ENCODE results near the gene SMIM36. TPM values are rescaled to one million over a fixed set of nuclear protein-coding genes. Genes with fewer than 3 reads are reported as not detected.
"Not testable (repeated sequence)": the region's sequence is repeated elsewhere in the genome, so short reads cannot be mapped to it uniquely, and the experiment has no call there.

The SMIM36 gene
- total and polyA plus RNA-seq, 3 experiments from 2014 or later: not detected

GRCh38 chr17:55432358-55433028 is 78.8 kb downstream of the SMIM36 start:
- no peak for DNase-seq
- H3K27ac Mint-ChIP-seq: peak overlapping the region in 3 of 8 donors; percentile 6 to 54 (median 24)
- Histone ChIP-seq H3K4me3 (ENCODE audit: low read length) (no peak overlapping the region), H3K27me3 (ENCODE audit: insufficient read depth, low read length, poor library complexity, severe bottlenecking) (no peaks in the 10 kb centered on the region), H3K36me3 (ENCODE audit: insufficient read depth, low read length) (no peaks in the 10 kb centered on the region), H3K4me1 (ENCODE audit: insufficient read depth, low read length) (no peaks in the 10 kb centered on the region), H3K9me3 (ENCODE audit: low read length) (no peaks in the 10 kb centered on the region), H3K27ac (ENCODE audit: low read depth, low read length) (no peak overlapping the region)
- H3K4me1 Mint-ChIP-seq: peaks cover 5 to 14% (median 12%) of the 10 kb centered on the region in 3 donors
- POLR2A ChIA-PET: no interaction called here
- H3K4me3 Mint-ChIP-seq: no peak overlapping the region
- CTCF ChIA-PET: no interaction called here
- H3K27me3 Mint-ChIP-seq: peaks cover 10 to 35% of the 10 kb centered on the region in 2 donors
- H3K36me3 Mint-ChIP-seq: peaks cover 0 to 4% (median 3%) of the 10 kb centered on the region in 3 donors
- H3K9me3 Mint-ChIP-seq: no peaks in the 10 kb centered on the region

- H3K9me3 ChIP-seq (ENCODE audit: low read length); POLR2A ChIA-PET; H3K9me3 Mint-ChIP-seq; CTCF ChIA-PET; H3K36me3 Mint-ChIP-seq; H3K27ac Mint-ChIP-seq; H3K36me3 ChIP-seq (ENCODE audit: insufficient read depth, low read length); H3K27ac ChIP-seq (ENCODE audit: low read depth, low read length); H3K4me1 ChIP-seq (ENCODE audit: insufficient read depth, low read length); H3K4me3 ChIP-seq (ENCODE audit: low read length); H3K4me3 Mint-ChIP-seq; H3K27me3 ChIP-seq (ENCODE audit: insufficient read depth, low read length, poor library complexity, severe bottlenecking); DNase-seq: not testable (repeated sequence)
- peaks cover 10 to 37% of the 10 kb centered on the region in 2 donors for H3K27me3 Mint-ChIP-seq
- H3K4me1 Mint-ChIP-seq: peaks cover 5 to 14% (median 12%) of the 10 kb centered on the region in 3 donors
Measured at GRCh38 chr17:55431914-55432313, 79.3 kb downstream of the SMIM36 start.

GRCh38 chr17:55430541-55431288 is 80.5 kb downstream of the SMIM36 start:
- CTCF ChIA-PET: no interaction called here
- H3K27ac ChIP-seq (ENCODE audit: low read depth, low read length): no peak overlapping the region
- H3K4me1 ChIP-seq (ENCODE audit: insufficient read depth, low read length): no peaks in the 10 kb centered on the region
- peaks cover 5 to 14% (median 12%) of the 10 kb centered on the region in 3 donors for H3K4me1 Mint-ChIP-seq
- POLR2A ChIA-PET: no interaction called here
- H3K9me3 ChIP-seq (ENCODE audit: low read length): no peaks in the 10 kb centered on the region
- no peaks in the 10 kb centered on the region for H3K36me3 ChIP-seq (ENCODE audit: insufficient read depth, low read length)
- no peaks in the 10 kb centered on the region for H3K27me3 ChIP-seq (ENCODE audit: insufficient read depth, low read length, poor library complexity, severe bottlenecking)
- no peak overlapping the region for H3K27ac Mint-ChIP-seq
- DNase-seq: no peak
- H3K27me3 Mint-ChIP-seq: peaks cover 10 to 43% of the 10 kb centered on the region in 2 donors
- peaks cover 0 to 4% (median 3%) of the 10 kb centered on the region in 3 donors for H3K36me3 Mint-ChIP-seq
- H3K4me3 Mint-ChIP-seq: no peak overlapping the region
- no peak overlapping the region for H3K4me3 ChIP-seq (ENCODE audit: low read length)
- no peaks in the 10 kb centered on the region for H3K9me3 Mint-ChIP-seq

- Mint-ChIP-seq H3K4me1 (peaks cover 3 to 5% (median 5%) of the 10 kb centered on the region in 3 donors), H3K36me3 (peaks cover 0 to 4% (median 0%) of the 10 kb centered on the region in 3 donors), H3K27ac (no peak overlapping the region), H3K4me3 (no peak overlapping the region), H3K9me3 (no peaks in the 10 kb centered on the region), H3K27me3 (peaks cover 10 to 53% of the 10 kb centered on the region in 2 donors)
- no peak overlapping the region for H3K27ac ChIP-seq (ENCODE audit: low read depth, low read length)
- CTCF ChIA-PET: no interaction called here
- DNase-seq: no peak
- H3K36me3 ChIP-seq (ENCODE audit: insufficient read depth, low read length): no peaks in the 10 kb centered on the region
- peaks cover 8% of the 10 kb centered on the region for H3K27me3 ChIP-seq (ENCODE audit: insufficient read depth, low read length, poor library complexity, severe bottlenecking)
- no peaks in the 10 kb centered on the region for H3K4me1 ChIP-seq (ENCODE audit: insufficient read depth, low read length)
- POLR2A ChIA-PET: no interaction called here
- H3K9me3 ChIP-seq (ENCODE audit: low read length): no peaks in the 10 kb centered on the region
- H3K4me3 ChIP-seq (ENCODE audit: low read length): no peak overlapping the region
Measured at GRCh38 chr17:55427587-55427882, 83.7 kb downstream of the SMIM36 start.

- Histone ChIP-seq H3K4me3 (ENCODE audit: low read length) (no peak overlapping the region), H3K9me3 (ENCODE audit: low read length) (no peaks in the 10 kb centered on the region), H3K36me3 (ENCODE audit: insufficient read depth, low read length) (no peaks in the 10 kb centered on the region), H3K4me1 (ENCODE audit: insufficient read depth, low read length) (peaks cover 3% of the 10 kb centered on the region), H3K27ac (ENCODE audit: low read depth, low read length) (no peak overlapping the region), H3K27me3 (ENCODE audit: insufficient read depth, low read length, poor library complexity, severe bottlenecking) (peaks cover 8% of the 10 kb centered on the region)
- peaks cover 3 to 4% (median 3%) of the 10 kb centered on the region in 3 donors for H3K4me1 Mint-ChIP-seq
- CTCF ChIA-PET: no interaction called here
- DNase-seq: no peak
- H3K4me3 Mint-ChIP-seq: no peak overlapping the region
- H3K36me3 Mint-ChIP-seq: peaks cover 0 to 4% (median 0%) of the 10 kb centered on the region in 3 donors
- H3K9me3 Mint-ChIP-seq: no peaks in the 10 kb centered on the region
- POLR2A ChIA-PET: no interaction called here
- no peak overlapping the region for H3K27ac Mint-ChIP-seq
- H3K27me3 Mint-ChIP-seq: peaks cover 10 to 53% of the 10 kb centered on the region in 2 donors
Measured at GRCh38 chr17:55426851-55427586, 84.2 kb downstream of the SMIM36 start.

GRCh38 chr17:55424893-55425540 is 86.2 kb downstream of the SMIM36 start:
- peaks cover 0 to 4% (median 0%) of the 10 kb centered on the region in 3 donors for H3K36me3 Mint-ChIP-seq
- Histone ChIP-seq H3K4me1 (ENCODE audit: insufficient read depth, low read length) (peaks cover 11% of the 10 kb centered on the region), H3K4me3 (ENCODE audit: low read length) (no peak overlapping the region), H3K36me3 (ENCODE audit: insufficient read depth, low read length) (no peaks in the 10 kb centered on the region), H3K27ac (ENCODE audit: low read depth, low read length) (no peak overlapping the region), H3K9me3 (ENCODE audit: low read length) (no peaks in the 10 kb centered on the region), H3K27me3 (ENCODE audit: insufficient read depth, low read length, poor library complexity, severe bottlenecking) (peaks cover 8% of the 10 kb centered on the region)
- no peak for DNase-seq
- ChIA-PET CTCF (no interaction called here), POLR2A (no interaction called here)
- peaks cover 10 to 48% of the 10 kb centered on the region in 2 donors for H3K27me3 Mint-ChIP-seq
- H3K9me3 Mint-ChIP-seq: no peaks in the 10 kb centered on the region
- H3K4me3 Mint-ChIP-seq: peak overlapping the region in 1 of 7 donors; percentile 73
- H3K27ac Mint-ChIP-seq: no peak overlapping the region
- H3K4me1 Mint-ChIP-seq: peaks cover 11 to 14% (median 12%) of the 10 kb centered on the region in 3 donors

- peak overlapping the region in 1 of 7 donors; percentile 54 for H3K4me3 Mint-ChIP-seq
- H3K4me1 ChIP-seq (ENCODE audit: insufficient read depth, low read length): peaks cover 19% of the 10 kb centered on the region
- peak overlapping the region in 2 of 8 donors; percentile 10 to 61 for H3K27ac Mint-ChIP-seq
- H3K9me3 Mint-ChIP-seq: no peaks in the 10 kb centered on the region
- ChIA-PET POLR2A (interaction anchor here (0.7 kb wide), 1 partner anchor 61 kb away, joined by 5 read pairs; no protein-coding TSS in a partner anchor), CTCF (no interaction called here)
- no peaks in the 10 kb centered on the region for H3K36me3 ChIP-seq (ENCODE audit: insufficient read depth, low read length)
- no peak for DNase-seq
- H3K4me3 ChIP-seq (ENCODE audit: low read length): no peak overlapping the region
- no peaks in the 10 kb centered on the region for H3K9me3 ChIP-seq (ENCODE audit: low read length)
- H3K27me3 ChIP-seq (ENCODE audit: insufficient read depth, low read length, poor library complexity, severe bottlenecking): peaks cover 8% of the 10 kb centered on the region
- peaks cover 26 to 29% (median 26%) of the 10 kb centered on the region in 3 donors for H3K4me1 Mint-ChIP-seq
- no peak overlapping the region for H3K27ac ChIP-seq (ENCODE audit: low read depth, low read length)
- H3K36me3 Mint-ChIP-seq: peaks cover 0 to 4% (median 0%) of the 10 kb centered on the region in 3 donors
- H3K27me3 Mint-ChIP-seq: peaks cover 6 to 43% of the 10 kb centered on the region in 2 donors
Measured at GRCh38 chr17:55423535-55423934, 87.7 kb downstream of the SMIM36 start.

Data from CD8-positive, alpha-beta memory T cell (primary cell).